Prostate gland (tissue), 2 donors: ENCODE results near the gene SMYD1. TPM values are rescaled to one million over a fixed set of nuclear protein-coding genes. Genes with fewer than 3 reads are reported as not detected.

Source experiments
- DNase-seq: peaks from one replicate; pipeline ENCODE4 v3.0.0-alpha.2; 2019; ENCODE audit warnings: low spot score
- H3K27ac ChIP-seq, 2 donors: fragments of 200-600 bp; sonication (generic); 2 replicates each; pipeline ENCODE4 v1.5.1; 2017 to 2019
- H3K27me3 ChIP-seq: fragments of 200-600 bp; sonication (generic); replicated peaks from 2 replicates; pipeline ENCODE4 v1.5.1; 2019; ENCODE audit not compliant: insufficient read depth
- H3K36me3 ChIP-seq, 2 donors: fragments of 200-600 bp; sonication (generic); 1 replicate in 1 of 2; 2 replicates in 1 of 2; pipeline versions ENCODE4 v1.5.1 to v1.8.1; 2017 to 2019
- H3K4me1 ChIP-seq: fragments of 200-600 bp; sonication (generic); replicated peaks from 2 replicates; pipeline ENCODE4 v1.5.1; 2019
- H3K4me3 ChIP-seq, 2 donors: fragments of 200-600 bp; sonication (generic); 2 replicates each; pipeline ENCODE4 v1.5.1; 2017 to 2019
- H3K9me3 ChIP-seq: fragments of 200-600 bp; sonication (generic); 2 replicates; pipeline ENCODE4 v1.5.1; 2017
- CTCF ChIP-seq, 4 experiments: fragments of 200-600 bp in 2 of 4; fragments of 450-650 bp in 2 of 4; sonication (generic) in 2 of 4; IDR thresholded peaks; 1 replicate in 3 of 4; 2 replicates in 1 of 4; pipeline ENCODE4 v1.5.1; 2016 to 2019; ENCODE audit warnings: antibody characterized with exemption in 4 of 4, mild to moderate bottlenecking in 2 of 4, moderate library complexity in 2 of 4
- POLR2A ChIP-seq: fragments of 450-650 bp; IDR thresholded peaks from one replicate; pipeline ENCODE4 v1.6.1; 2016; ENCODE audit warnings: antibody characterized with exemption, mild to moderate bottlenecking
- POLR2AphosphoS5 ChIP-seq: sonication (generic); formaldehyde crosslinking; IDR thresholded peaks from one replicate; pipeline ENCODE4 v1.6.1; 2017; ENCODE audit warnings: antibody characterized with exemption
- WGBS: methylation state at CpG from one replicate; pipeline ENCODE4 v1.1.5; 2018; 5-methylcytosine and 5-hydroxymethylcytosine counted together
- intact Hi-C: fragments of 100-400 bp; cut with DNase I; formaldehyde crosslinking; loops from one replicate; pipeline ENCODE4 v1.14.2; 2022
- total RNA-seq, 2 donors: library from RNA; depleted of rRNA; stranded (reverse); fragments of >200 nt; gene quantifications; one replicate each; pipeline ENCODE4 v1.1.0, GENCODE V29; 2016

SMYD1 gene
- total RNA-seq, 2 donors from 2014 or later = 2.4 to 3.7 TPM

- 60% methylated on average over 2 of the region's 2 CpGs for WGBS
- TF ChIP-seq POLR2AphosphoS5 (no peak), POLR2A (no peak), CTCF (IDR thresholded peaks at IDR 0.05) (no peak)
- intact Hi-C loops = no loop called here
- DNase-seq = no peak
- Histone ChIP-seq H3K4me3 (no peak overlapping the region), H3K36me3 (no peaks in the 10 kb centered on the region), H3K9me3 (no peaks in the 10 kb centered on the region), H3K27me3 (no peaks in the 10 kb centered on the region), H3K27ac (no peak overlapping the region), H3K4me1 (no peaks in the 10 kb centered on the region)
Observed at GRCh38 chr2:88060907-88061275, 6.7 kb upstream of the SMYD1 start.

GRCh38 chr2:88061295-88061694 is 6.3 kb upstream of the SMYD1 start:
- Histone ChIP-seq H3K4me1 (no peaks in the 10 kb centered on the region), H3K36me3 (no peaks in the 10 kb centered on the region), H3K4me3 (no peak overlapping the region), H3K9me3 (no peaks in the 10 kb centered on the region), H3K27me3 (no peaks in the 10 kb centered on the region), H3K27ac (no peak overlapping the region)
- 95% methylated on average over 3 of the region's 3 CpGs for WGBS
- TF ChIP-seq CTCF (IDR thresholded peaks at IDR 0.05) = no peak
- no peak for TF ChIP-seq POLR2A
- TF ChIP-seq POLR2AphosphoS5 = no peak
- intact Hi-C loops = no loop called here
- DNase-seq = no peak

GRCh38 chr2:88066543-88066942 is 1.1 kb upstream of the SMYD1 start:
- Histone ChIP-seq H3K27ac (no peak overlapping the region), H3K9me3 (no peaks in the 10 kb centered on the region), H3K27me3 (no peaks in the 10 kb centered on the region), H3K36me3 (no peaks in the 10 kb centered on the region), H3K4me1 (no peaks in the 10 kb centered on the region), H3K4me3 (no peak overlapping the region)
- DNase-seq = no peak
- TF ChIP-seq CTCF (IDR thresholded peaks at IDR 0.05) = no peak
- WGBS = 36% methylated on average over 4 of the region's 4 CpGs
- intact Hi-C loops = no loop called here

- TF ChIP-seq POLR2A = no peak
- TF ChIP-seq POLR2AphosphoS5 = no peak
- no peak for TF ChIP-seq CTCF (IDR thresholded peaks at IDR 0.05)
- no peaks in the 10 kb centered on the region for H3K36me3 ChIP-seq
- H3K27ac ChIP-seq = no peak overlapping the region
- DNase-seq = no peak
- no peaks in the 10 kb centered on the region for H3K27me3 ChIP-seq
- WGBS = 83% methylated on average over 5 of the region's 5 CpGs
- intact Hi-C loops = no loop called here
- no peaks in the 10 kb centered on the region for H3K4me1 ChIP-seq
- no peak overlapping the region for H3K4me3 ChIP-seq
- no peaks in the 10 kb centered on the region for H3K9me3 ChIP-seq
Observed at GRCh38 chr2:88067189-88067588, 436 bp upstream of the SMYD1 start.

GRCh38 chr2:88068044-88068443 is 419 bp downstream of the SMYD1 start:
- H3K27me3 ChIP-seq = no peaks in the 10 kb centered on the region
- DNase-seq = no peak
- no peak overlapping the region for H3K4me3 ChIP-seq
- 84% methylated on average over 2 of the region's 2 CpGs for WGBS
- H3K4me1 ChIP-seq = no peaks in the 10 kb centered on the region
- no peaks in the 10 kb centered on the region for H3K36me3 ChIP-seq
- no peaks in the 10 kb centered on the region for H3K9me3 ChIP-seq
- intact Hi-C loops = no loop called here
- TF ChIP-seq POLR2A = no peak
- no peak for TF ChIP-seq CTCF (IDR thresholded peaks at IDR 0.05)
- TF ChIP-seq POLR2AphosphoS5 = no peak
- H3K27ac ChIP-seq = no peak overlapping the region
